ENCODE data around the gene INSRR. TPM values are rescaled to one million over a fixed set of nuclear protein-coding genes. Genes with fewer than 3 reads are reported as not detected.

The INSRR gene
- total RNA-seq, 1 donor from 2014 or later = not detected

- no peak for TF ChIP-seq CTCF (IDR thresholded peaks at IDR 0.05)
- DNase-seq = no peak
- Mint-ChIP-seq H3K9me3 (no peaks in the 10 kb centered on the region), H3K36me3 (ENCODE audit: low read depth) (no peaks in the 10 kb centered on the region), H3K27ac (no peak overlapping the region), H3K27me3 (peaks cover 62% of the 10 kb centered on the region), H3K4me1 (peaks cover 7% of the 10 kb centered on the region), H3K4me3 (no peak overlapping the region)
- ChIA-PET POLR2A (no interaction called here), CTCF (no interaction called here)
- intact Hi-C loops (cut with micrococcal nuclease) = no loop called here
- ATAC-seq (ENCODE audit: low read depth) = no peak
These were observed 38.3 kb upstream of the INSRR start for GRCh38 chr1:156897078-156897825.

GRCh38 chr1:156896490-156897033 is 37.6 kb upstream of the INSRR start:
- H3K27me3 Mint-ChIP-seq = peaks cover 64% of the 10 kb centered on the region
- POLR2A ChIA-PET = no interaction called here
- no peaks in the 10 kb centered on the region for H3K36me3 Mint-ChIP-seq (ENCODE audit: low read depth)
- no peak for ATAC-seq (ENCODE audit: low read depth)
- no peak for DNase-seq
- CTCF ChIA-PET = no interaction called here
- H3K27ac Mint-ChIP-seq = no peak overlapping the region
- peaks cover 9% of the 10 kb centered on the region for H3K4me1 Mint-ChIP-seq
- intact Hi-C loops (cut with micrococcal nuclease) = no loop called here
- no peak overlapping the region for H3K4me3 Mint-ChIP-seq
- H3K9me3 Mint-ChIP-seq = no peaks in the 10 kb centered on the region
- TF ChIP-seq CTCF (IDR thresholded peaks at IDR 0.05) = no peak

DNA sequence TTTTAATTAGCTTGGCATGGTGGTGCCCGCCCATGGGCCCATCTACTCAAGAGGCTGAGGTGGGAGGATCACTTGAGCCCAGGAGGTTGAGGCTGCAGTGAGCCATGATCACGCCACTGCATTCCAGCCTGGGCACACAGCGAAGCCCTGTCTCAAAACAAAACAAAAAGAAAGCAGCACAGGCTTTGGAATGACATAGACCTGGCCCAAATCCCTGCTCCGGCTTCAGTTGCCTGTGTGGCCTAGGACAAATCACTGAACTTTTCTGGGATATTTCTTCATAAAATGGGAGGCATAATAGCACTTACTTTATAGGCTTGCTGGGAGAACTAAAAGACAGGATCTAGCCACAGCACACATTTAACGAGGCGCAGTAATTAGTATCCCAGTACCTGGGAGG is 37.0 kb upstream of the INSRR start:
- ATAC-seq (ENCODE audit: low read depth) (no peak), DNase-seq (no peak)
- CTCF ChIA-PET = no interaction called here
- H3K36me3 Mint-ChIP-seq (ENCODE audit: low read depth) = no peaks in the 10 kb centered on the region
- H3K27me3 Mint-ChIP-seq = peaks cover 65% of the 10 kb centered on the region
- no peaks in the 10 kb centered on the region for H3K9me3 Mint-ChIP-seq
- intact Hi-C loops (cut with micrococcal nuclease) = no loop called here
- H3K4me3 Mint-ChIP-seq = no peak overlapping the region
- peaks cover 9% of the 10 kb centered on the region for H3K4me1 Mint-ChIP-seq
- no peak for TF ChIP-seq CTCF (IDR thresholded peaks at IDR 0.05)
- POLR2A ChIA-PET = no interaction called here
- no peak overlapping the region for H3K27ac Mint-ChIP-seq

DNA sequence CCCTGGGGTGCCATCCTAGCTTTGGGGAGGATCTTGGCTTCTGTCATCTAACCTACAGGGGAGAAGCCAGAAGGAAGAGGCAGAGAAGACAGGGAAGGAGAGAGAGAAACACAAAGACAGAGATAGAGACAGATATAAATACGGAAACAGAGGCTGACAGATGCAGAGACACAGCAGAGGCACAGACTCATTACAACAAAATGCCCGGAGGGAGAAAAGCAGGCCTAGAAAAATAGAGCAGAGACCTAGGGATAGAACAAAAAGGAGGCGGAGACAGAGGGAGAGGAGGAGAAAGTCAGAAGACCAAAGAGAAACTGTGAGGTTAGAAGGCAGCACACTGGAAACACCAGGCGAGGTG is 36.5 kb upstream of the INSRR start:
- Mint-ChIP-seq H3K27me3 (peaks cover 67% of the 10 kb centered on the region), H3K27ac (no peak overlapping the region), H3K4me1 (peaks cover 9% of the 10 kb centered on the region), H3K9me3 (no peaks in the 10 kb centered on the region), H3K4me3 (no peak overlapping the region), H3K36me3 (ENCODE audit: low read depth) (no peaks in the 10 kb centered on the region)
- ATAC-seq (ENCODE audit: low read depth) (no peak), DNase-seq (no peak)
- ChIA-PET POLR2A (no interaction called here), CTCF (no interaction called here)
- intact Hi-C loops (cut with micrococcal nuclease) = no loop called here
- TF ChIP-seq CTCF (IDR thresholded peaks at IDR 0.05) = no peak

- POLR2A ChIA-PET = no interaction called here
- DNase-seq (no peak), ATAC-seq (ENCODE audit: low read depth) (no peak)
- intact Hi-C loops (cut with micrococcal nuclease) = loop anchor here (5.0 kb wide), 2 partner anchors 32 to 83 kb away; no protein-coding TSS in a partner anchor
- no peaks in the 10 kb centered on the region for H3K36me3 Mint-ChIP-seq (ENCODE audit: low read depth)
- no peak for TF ChIP-seq CTCF (IDR thresholded peaks at IDR 0.05)
- peaks cover 69% of the 10 kb centered on the region for H3K27me3 Mint-ChIP-seq
- peaks cover 9% of the 10 kb centered on the region for H3K4me1 Mint-ChIP-seq
- H3K27ac Mint-ChIP-seq = no peak overlapping the region
- H3K4me3 Mint-ChIP-seq = no peak overlapping the region
- CTCF ChIA-PET = no interaction called here
- no peaks in the 10 kb centered on the region for H3K9me3 Mint-ChIP-seq
These were observed 36.0 kb upstream of the INSRR start for GRCh38 chr1:156894711-156895454.

Data from activated B cell treated with CpG ODN at 0.5 μM for 24 hours (primary cell).